Measurements from ENCODE around the gene EFNA2. TPM values are rescaled to one million over a fixed set of nuclear protein-coding genes. Genes with fewer than 3 reads are reported as not detected.
"Not testable (repeated sequence)": the region's sequence is repeated elsewhere in the genome, so short reads cannot be mapped to it uniquely, and the experiment has no call there.

EFNA2 gene
- polyA plus RNA-seq, 1 of the 3 experiments (the other 2 are of a cell fraction): 1.1 TPM

DNA sequence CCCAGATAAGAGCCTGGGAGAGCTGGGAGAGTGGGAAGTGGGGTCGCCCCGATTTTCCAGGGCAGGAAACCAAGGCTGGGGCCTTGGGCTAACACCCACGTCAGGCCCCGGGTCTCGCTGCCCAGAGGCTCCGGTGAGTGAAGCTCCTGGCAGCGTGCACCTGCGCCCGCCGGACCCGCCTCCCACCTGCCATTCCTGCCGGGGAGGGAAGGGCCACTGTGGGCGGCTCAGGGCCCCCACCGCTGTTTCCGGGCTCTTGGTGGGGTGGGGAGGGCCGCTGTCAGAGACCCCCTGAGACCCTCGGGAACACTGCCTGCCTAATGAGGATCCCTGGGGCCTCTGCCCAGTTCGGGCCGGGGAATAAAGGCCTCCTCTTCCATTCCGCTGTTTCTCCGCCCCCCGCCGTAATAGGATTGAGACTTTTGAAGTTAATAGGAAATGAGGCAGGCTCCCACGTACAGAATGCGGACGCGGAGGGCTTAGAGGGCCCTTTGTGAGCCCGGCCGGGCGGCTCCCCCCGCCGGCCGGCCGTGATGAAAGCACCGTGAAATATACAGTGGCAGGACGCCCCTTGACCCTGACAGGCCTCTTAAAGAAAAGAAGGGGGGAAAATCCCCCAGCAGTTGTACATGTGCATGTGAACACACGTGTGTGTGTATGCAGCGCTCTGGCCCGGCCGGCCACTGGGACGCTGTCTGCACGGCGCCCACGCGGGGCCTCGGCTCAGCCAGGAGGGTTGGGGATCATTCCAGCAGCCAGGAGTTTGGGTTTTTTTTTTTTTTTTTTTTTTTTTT lies 33.2 kb downstream of the EFNA2 start:
- no peak overlapping the region for H3K9ac ChIP-seq
- ChIA-PET CTCF (no interaction called here), POLR2A (no interaction called here)
- H3K4me1 ChIP-seq (ENCODE audit: control insufficient read depth in 1 of 2, insufficient read depth in 2 of 2, low read depth in 1 of 2, low read length in 1 of 2): peaks cover 0 to 6% of the 10 kb centered on the region in 2 experiments; a peak in 1 of 4 replicates
- no peaks in the 10 kb centered on the region for H3K36me3 ChIP-seq (replicated peaks in 1 of 2; ENCODE audit: control insufficient read depth in 1 of 2, insufficient read depth in 2 of 2, low read length in 1 of 2)
- TF ChIP-seq, protein P1, sequence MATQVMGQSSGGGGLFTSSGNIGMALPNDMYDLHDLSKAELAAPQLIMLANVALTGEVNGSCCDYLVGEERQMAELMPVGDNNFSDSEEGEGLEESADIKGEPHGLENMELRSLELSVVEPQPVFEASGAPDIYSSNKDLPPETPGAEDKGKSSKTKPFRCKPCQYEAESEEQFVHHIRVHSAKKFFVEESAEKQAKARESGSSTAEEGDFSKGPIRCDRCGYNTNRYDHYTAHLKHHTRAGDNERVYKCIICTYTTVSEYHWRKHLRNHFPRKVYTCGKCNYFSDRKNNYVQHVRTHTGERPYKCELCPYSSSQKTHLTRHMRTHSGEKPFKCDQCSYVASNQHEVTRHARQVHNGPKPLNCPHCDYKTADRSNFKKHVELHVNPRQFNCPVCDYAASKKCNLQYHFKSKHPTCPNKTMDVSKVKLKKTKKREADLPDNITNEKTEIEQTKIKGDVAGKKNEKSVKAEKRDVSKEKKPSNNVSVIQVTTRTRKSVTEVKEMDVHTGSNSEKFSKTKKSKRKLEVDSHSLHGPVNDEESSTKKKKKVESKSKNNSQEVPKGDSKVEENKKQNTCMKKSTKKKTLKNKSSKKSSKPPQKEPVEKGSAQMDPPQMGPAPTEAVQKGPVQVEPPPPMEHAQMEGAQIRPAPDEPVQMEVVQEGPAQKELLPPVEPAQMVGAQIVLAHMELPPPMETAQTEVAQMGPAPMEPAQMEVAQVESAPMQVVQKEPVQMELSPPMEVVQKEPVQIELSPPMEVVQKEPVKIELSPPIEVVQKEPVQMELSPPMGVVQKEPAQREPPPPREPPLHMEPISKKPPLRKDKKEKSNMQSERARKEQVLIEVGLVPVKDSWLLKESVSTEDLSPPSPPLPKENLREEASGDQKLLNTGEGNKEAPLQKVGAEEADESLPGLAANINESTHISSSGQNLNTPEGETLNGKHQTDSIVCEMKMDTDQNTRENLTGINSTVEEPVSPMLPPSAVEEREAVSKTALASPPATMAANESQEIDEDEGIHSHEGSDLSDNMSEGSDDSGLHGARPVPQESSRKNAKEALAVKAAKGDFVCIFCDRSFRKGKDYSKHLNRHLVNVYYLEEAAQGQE (IDR thresholded peaks at IDR 0.05; ENCODE audit: low read depth, low read length): no peak
- TF ChIP-seq MEF2A (IDR thresholded peaks at IDR 0.05; ENCODE audit: borderline replicate concordance, low read depth) (no peak), EP300 (IDR thresholded peaks at IDR 0.05; ENCODE audit: borderline replicate concordance in 1 of 2, low read depth in 1 of 2, low read length in 1 of 2) (no peak), NFIC (IDR thresholded peaks at IDR 0.05; ENCODE audit: borderline replicate concordance) (no peak), MAX (IDR thresholded peaks at IDR 0.05; ENCODE audit: low read depth) (no peak)
- no peaks in the 10 kb centered on the region for H3K79me2 ChIP-seq (ENCODE audit: insufficient read depth)
- H4K20me1 ChIP-seq (ENCODE audit: insufficient read depth): no peaks in the 10 kb centered on the region
- no peaks in the 10 kb centered on the region for H3K9me2 ChIP-seq
- no peaks in the 10 kb centered on the region for H3K9me3 ChIP-seq
- no peak overlapping the region for H2AFZ ChIP-seq (ENCODE audit: low read depth)
- 89% methylated on average over 32 of the region's 46 CpGs for WGBS (ENCODE audit: low lambda C conversion rate)
- H3K27me3 ChIP-seq (ENCODE audit: insufficient read depth): no peaks in the 10 kb centered on the region
- H3F3A ChIP-seq (replicated peaks; ENCODE audit: insufficient read depth): no peaks in the 10 kb centered on the region
- no peak overlapping the region for H3K4me3 ChIP-seq (ENCODE audit: low read depth in 2 of 2, low read length in 1 of 2)
- no peak overlapping the region for H3K4me2 ChIP-seq
- H3K27ac ChIP-seq (ENCODE audit: low read depth in 2 of 2, low read length in 1 of 2): no peak overlapping the region
- DNase-seq: peak; percentile 38

GRCh38 chr19:1320282-1320650 lies 34.6 kb downstream of the EFNA2 start:
- H3K9me3 ChIP-seq; H3K36me3 ChIP-seq (replicated peaks in 1 of 2; ENCODE audit: control insufficient read depth in 1 of 2, insufficient read depth in 2 of 2, low read length in 1 of 2); H2AFZ ChIP-seq (ENCODE audit: low read depth); H3K79me2 ChIP-seq (ENCODE audit: insufficient read depth); POLR2A ChIA-PET; H3K27me3 ChIP-seq (ENCODE audit: insufficient read depth); H3F3A ChIP-seq (replicated peaks; ENCODE audit: insufficient read depth); H3K27ac ChIP-seq (ENCODE audit: low read depth in 2 of 2, low read length in 1 of 2); H3K4me1 ChIP-seq (ENCODE audit: control insufficient read depth in 1 of 2, insufficient read depth in 2 of 2, low read depth in 1 of 2, low read length in 1 of 2); CTCF ChIA-PET; H3K4me3 ChIP-seq (ENCODE audit: low read depth in 2 of 2, low read length in 1 of 2); H3K9me2 ChIP-seq; H4K20me1 ChIP-seq (ENCODE audit: insufficient read depth); H3K4me2 ChIP-seq; DNase-seq; H3K9ac ChIP-seq: not testable (repeated sequence)
- 87% methylated on average over 3 of the region's 3 CpGs for WGBS (ENCODE audit: low lambda C conversion rate)

GRCh38 chr19:1321539-1321938 lies 35.9 kb downstream of the EFNA2 start:
- no peak for DNase-seq
- H3K9me2 ChIP-seq: no peaks in the 10 kb centered on the region
- H3K4me3 ChIP-seq (ENCODE audit: low read depth in 2 of 2, low read length in 1 of 2): no peak overlapping the region
- no peaks in the 10 kb centered on the region for H3K9me3 ChIP-seq
- no peaks in the 10 kb centered on the region for H4K20me1 ChIP-seq (ENCODE audit: insufficient read depth)
- 75% methylated on average over 5 of the region's 9 CpGs for WGBS (ENCODE audit: low lambda C conversion rate)
- no peak overlapping the region for H2AFZ ChIP-seq (ENCODE audit: low read depth)
- POLR2A ChIA-PET: no interaction called here
- no peaks in the 10 kb centered on the region for H3K36me3 ChIP-seq (replicated peaks in 1 of 2; ENCODE audit: control insufficient read depth in 1 of 2, insufficient read depth in 2 of 2, low read length in 1 of 2)
- peaks cover 3% of the 10 kb centered on the region for H3F3A ChIP-seq (replicated peaks; ENCODE audit: insufficient read depth)
- CTCF ChIA-PET: no interaction called here
- H3K79me2 ChIP-seq (ENCODE audit: insufficient read depth): no peaks in the 10 kb centered on the region
- no peak overlapping the region for H3K27ac ChIP-seq (ENCODE audit: low read depth in 2 of 2, low read length in 1 of 2)
- no peak overlapping the region for H3K9ac ChIP-seq
- no peaks in the 10 kb centered on the region; a peak in 1 of 4 replicates for H3K4me1 ChIP-seq (ENCODE audit: control insufficient read depth in 1 of 2, insufficient read depth in 2 of 2, low read depth in 1 of 2, low read length in 1 of 2)
- no peak overlapping the region for H3K4me2 ChIP-seq
- H3K27me3 ChIP-seq (ENCODE audit: insufficient read depth): no peaks in the 10 kb centered on the region
- no peak for TF ChIP-seq JUND (IDR thresholded peaks at IDR 0.05)
- TF ChIP-seq RFX5 (IDR thresholded peaks at IDR 0.05; ENCODE audit: low read length): no peak
- no peak for TF ChIP-seq POLR2AphosphoS5 (IDR thresholded peaks at IDR 0.05; ENCODE audit: low read depth, low read length)
- TF ChIP-seq CTCF (IDR thresholded peaks at IDR 0.05): no peak
- TF ChIP-seq SIN3A (IDR thresholded peaks at IDR 0.05; ENCODE audit: borderline replicate concordance, low read depth, low read length): no peak
- TF ChIP-seq GATA2 (CRISPR knock-in tag; IDR thresholded peaks at IDR 0.05): no peak
- no peak for TF ChIP-seq RAD21 (IDR thresholded peaks at IDR 0.05; ENCODE audit: low read length)
- TF ChIP-seq FOXM1 (IDR thresholded peaks at IDR 0.05; ENCODE audit: low read depth): no peak
- no peak for TF ChIP-seq MAX (IDR thresholded peaks at IDR 0.05; ENCODE audit: low read depth)
- TF ChIP-seq, protein P2, sequence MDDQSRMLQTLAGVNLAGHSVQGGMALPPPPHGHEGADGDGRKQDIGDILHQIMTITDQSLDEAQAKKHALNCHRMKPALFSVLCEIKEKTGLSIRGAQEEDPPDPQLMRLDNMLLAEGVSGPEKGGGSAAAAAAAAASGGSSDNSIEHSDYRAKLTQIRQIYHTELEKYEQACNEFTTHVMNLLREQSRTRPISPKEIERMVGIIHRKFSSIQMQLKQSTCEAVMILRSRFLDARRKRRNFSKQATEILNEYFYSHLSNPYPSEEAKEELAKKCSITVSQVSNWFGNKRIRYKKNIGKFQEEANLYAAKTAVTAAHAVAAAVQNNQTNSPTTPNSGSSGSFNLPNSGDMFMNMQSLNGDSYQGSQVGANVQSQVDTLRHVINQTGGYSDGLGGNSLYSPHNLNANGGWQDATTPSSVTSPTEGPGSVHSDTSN (IDR thresholded peaks at IDR 0.05): no peak
- TF ChIP-seq TCF12 (IDR thresholded peaks at IDR 0.05): no peak
- no peak for TF ChIP-seq FOSL2 (IDR thresholded peaks at IDR 0.05; ENCODE audit: borderline replicate concordance, low read depth)

Data from SK-N-SH (cell line).